DND-41 (cell line): ENCODE measurements around the gene KIAA1328.

Experiments used
- ATAC-seq: fragments of 200-7000 bp; cut with Tn5 transposase; 3 replicates; pipeline ENCODE4 v1.9.1; 2021; ENCODE audit warnings: low read depth; ENCODE audit not compliant: insufficient read depth
- DNase-seq: peaks from one replicate; pipeline ENCODE4 v3.0.0-alpha.2; 2020
- H2AFZ ChIP-seq: 2 replicates; pipeline ENCODE4 v1.6.0; 2012; ENCODE audit warnings: low read depth, low read length
- H3K27ac ChIP-seq: 2 replicates; pipeline ENCODE4 v1.5.1; 2012; ENCODE audit warnings: low read length, inconsistent platforms
- H3K27me3 ChIP-seq: fragments of 200-600 bp; sonication (generic); 2 replicates; pipeline ENCODE4 v1.6.0; 2012; ENCODE audit warnings: low read length, mild to moderate bottlenecking, inconsistent platforms; ENCODE audit not compliant: insufficient read depth, poor library complexity
- H3K36me3 ChIP-seq: 2 replicates; pipeline ENCODE4 v1.5.1; 2012; ENCODE audit warnings: low read length, inconsistent platforms; ENCODE audit not compliant: insufficient read depth
- H3K4me1 ChIP-seq: 2 replicates; pipeline ENCODE4 v1.5.1; 2012; ENCODE audit warnings: mild to moderate bottlenecking, low read length; ENCODE audit not compliant: insufficient read depth
- H3K4me2 ChIP-seq: 2 replicates; pipeline ENCODE4 v1.6.0; 2012; ENCODE audit warnings: mild to moderate bottlenecking, moderate library complexity, low read length, inconsistent platforms; ENCODE audit not compliant: insufficient read depth
- H3K4me3 ChIP-seq, 2 experiments: fragments of 200-600 bp in 1 of 2; shearing (Covaris generic) in 1 of 2; 2 replicates each; pipeline ENCODE4 v1.5.1; 2012 to 2016; ENCODE audit warnings: inconsistent platforms in 2 of 2, low read length in 2 of 2, mild to moderate bottlenecking in 2 of 2, low read depth in 1 of 2, moderate library complexity in 1 of 2
- H3K79me2 ChIP-seq: 2 replicates; pipeline ENCODE4 v1.6.0; 2012; ENCODE audit warnings: low read length, inconsistent platforms; ENCODE audit not compliant: insufficient read depth
- H3K9ac ChIP-seq: 2 replicates; pipeline ENCODE4 v1.6.0; 2012; ENCODE audit warnings: low read depth, mild to moderate bottlenecking, inconsistent platforms, low read length, moderate library complexity
- H3K9me3 ChIP-seq: 2 replicates; pipeline ENCODE4 v1.5.1; 2012; ENCODE audit warnings: low read length, moderate library complexity, mild to moderate bottlenecking, inconsistent platforms; ENCODE audit not compliant: insufficient read depth, severe bottlenecking
- H4K20me1 ChIP-seq: 2 replicates; pipeline ENCODE4 v1.6.0; 2012; ENCODE audit warnings: low read length; ENCODE audit not compliant: insufficient read depth
- EZH2 ChIP-seq: IDR thresholded peaks from 3 replicates; pipeline ENCODE4 v1.6.1; 2012; ENCODE audit warnings: borderline replicate concordance, low read depth, mild to moderate bottlenecking, moderate library complexity, low read length, inconsistent platforms; ENCODE audit not compliant: severe bottlenecking
- TF ChIP-seq, protein P1 (sequence below): IDR thresholded peaks from 2 replicates; pipeline ENCODE4 v1.5.1; 2012; ENCODE audit warnings: borderline replicate concordance, low read length, moderate library complexity, mild to moderate bottlenecking; ENCODE audit not compliant: poor library complexity, severe bottlenecking; ENCODE audit errors: extremely low read depth

KIAA1328 gene

DNA sequence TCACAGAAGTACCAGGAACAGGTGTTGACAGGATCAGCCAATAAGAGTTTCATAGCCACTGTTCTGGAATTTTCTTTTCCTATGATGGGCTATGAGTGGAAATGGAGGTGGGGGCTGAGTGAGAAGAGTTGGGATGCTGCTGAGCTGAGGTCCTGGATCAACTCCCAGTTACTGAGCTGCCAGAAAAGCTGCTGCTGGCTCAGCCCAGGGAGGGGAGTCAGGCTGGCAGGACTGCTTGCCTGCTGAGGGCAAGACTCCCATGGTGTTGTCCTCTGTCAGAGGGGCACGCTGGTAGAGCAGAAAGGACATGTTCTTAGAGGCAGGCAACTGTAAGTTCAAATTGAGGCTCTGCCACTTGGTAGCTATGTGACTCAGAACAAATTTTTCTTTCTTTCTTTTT is 11.9 kb upstream of the KIAA1328 start:
- Histone ChIP-seq H3K27me3 (no peaks in the 10 kb centered on the region), H3K79me2 (peaks cover 26% of the 10 kb centered on the region), H3K4me1 (no peaks in the 10 kb centered on the region), H3K27ac (no peak overlapping the region), H4K20me1 (peaks cover 28% of the 10 kb centered on the region), H3K4me3 (no peak overlapping the region), H3K36me3 (peaks cover 93% of the 10 kb centered on the region), H3K9ac (no peak overlapping the region), H2AFZ (no peak overlapping the region), H3K4me2 (no peak overlapping the region), H3K9me3 (no peaks in the 10 kb centered on the region)
- DNase-seq = no peak
- TF ChIP-seq, protein P1, sequence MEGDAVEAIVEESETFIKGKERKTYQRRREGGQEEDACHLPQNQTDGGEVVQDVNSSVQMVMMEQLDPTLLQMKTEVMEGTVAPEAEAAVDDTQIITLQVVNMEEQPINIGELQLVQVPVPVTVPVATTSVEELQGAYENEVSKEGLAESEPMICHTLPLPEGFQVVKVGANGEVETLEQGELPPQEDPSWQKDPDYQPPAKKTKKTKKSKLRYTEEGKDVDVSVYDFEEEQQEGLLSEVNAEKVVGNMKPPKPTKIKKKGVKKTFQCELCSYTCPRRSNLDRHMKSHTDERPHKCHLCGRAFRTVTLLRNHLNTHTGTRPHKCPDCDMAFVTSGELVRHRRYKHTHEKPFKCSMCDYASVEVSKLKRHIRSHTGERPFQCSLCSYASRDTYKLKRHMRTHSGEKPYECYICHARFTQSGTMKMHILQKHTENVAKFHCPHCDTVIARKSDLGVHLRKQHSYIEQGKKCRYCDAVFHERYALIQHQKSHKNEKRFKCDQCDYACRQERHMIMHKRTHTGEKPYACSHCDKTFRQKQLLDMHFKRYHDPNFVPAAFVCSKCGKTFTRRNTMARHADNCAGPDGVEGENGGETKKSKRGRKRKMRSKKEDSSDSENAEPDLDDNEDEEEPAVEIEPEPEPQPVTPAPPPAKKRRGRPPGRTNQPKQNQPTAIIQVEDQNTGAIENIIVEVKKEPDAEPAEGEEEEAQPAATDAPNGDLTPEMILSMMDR = no peak
- TF ChIP-seq EZH2 = no peak
- no peak for ATAC-seq

DNA sequence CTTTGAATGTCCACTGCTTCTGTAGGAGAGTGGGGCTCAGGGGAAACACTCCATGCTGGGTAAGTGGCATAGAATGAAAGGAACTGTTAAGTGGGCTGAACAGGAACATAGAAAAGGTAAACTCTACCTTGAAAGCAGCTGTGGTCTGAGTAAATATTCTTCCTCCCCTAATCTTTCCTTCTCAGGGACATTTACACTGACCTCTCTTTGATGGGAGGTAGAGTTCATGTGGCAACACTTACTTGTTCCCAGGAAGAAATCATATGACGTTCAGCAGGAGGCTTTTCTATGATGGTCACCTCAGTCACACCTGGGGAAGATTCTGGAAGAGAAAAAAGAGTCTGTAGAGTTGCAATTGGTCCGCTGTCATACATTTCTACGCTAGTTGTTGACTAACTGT is 10.3 kb upstream of the KIAA1328 start:
- peaks cover 39% of the 10 kb centered on the region for H3K79me2 ChIP-seq
- H3K4me2 ChIP-seq = no peak overlapping the region
- no peak overlapping the region for H3K4me3 ChIP-seq
- H3K4me1 ChIP-seq = no peaks in the 10 kb centered on the region
- DNase-seq = no peak
- no peaks in the 10 kb centered on the region for H3K9me3 ChIP-seq
- no peaks in the 10 kb centered on the region for H3K27me3 ChIP-seq
- H3K27ac ChIP-seq = no peak overlapping the region
- ATAC-seq = no peak
- H2AFZ ChIP-seq = no peak overlapping the region
- peaks cover 88% of the 10 kb centered on the region for H3K36me3 ChIP-seq
- no peak for TF ChIP-seq EZH2
- TF ChIP-seq, protein P1 = no peak
- H3K9ac ChIP-seq = no peak overlapping the region
- H4K20me1 ChIP-seq = peaks cover 14% of the 10 kb centered on the region; the same call in 1 of the 2 replicates

DNA sequence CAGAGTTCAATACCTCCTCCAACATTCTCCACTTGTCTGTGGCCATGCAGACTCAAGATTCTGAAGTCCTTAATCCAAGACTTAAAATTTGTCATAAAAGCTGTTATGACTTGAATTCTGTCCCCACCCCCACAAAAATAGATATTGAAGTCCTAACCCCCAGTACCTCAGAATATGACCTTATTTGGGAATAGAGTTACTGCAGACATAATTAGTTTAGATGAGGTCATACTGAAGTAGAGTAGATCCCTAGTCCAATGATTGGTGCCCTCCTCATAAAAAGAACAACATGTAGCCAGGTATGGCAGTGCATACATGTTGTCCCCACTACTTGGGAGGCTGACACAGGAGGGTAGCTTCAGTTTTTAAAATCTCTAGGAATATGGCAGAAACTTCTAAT is 9.3 kb upstream of the KIAA1328 start:
- Histone ChIP-seq H3K27me3 (no peaks in the 10 kb centered on the region), H3K36me3 (peaks cover 87% of the 10 kb centered on the region), H3K4me1 (no peaks in the 10 kb centered on the region), H3K4me2 (no peak overlapping the region), H3K27ac (no peak overlapping the region), H2AFZ (no peak overlapping the region), H3K79me2 (peaks cover 44% of the 10 kb centered on the region), H3K9me3 (no peaks in the 10 kb centered on the region), H3K9ac (no peak overlapping the region), H3K4me3 (no peak overlapping the region), H4K20me1 (peaks cover 14% of the 10 kb centered on the region; the same call in 1 of the 2 replicates)
- TF ChIP-seq, protein P1 = no peak
- TF ChIP-seq EZH2 = no peak
- no peak for DNase-seq
- no peak for ATAC-seq

DNA sequence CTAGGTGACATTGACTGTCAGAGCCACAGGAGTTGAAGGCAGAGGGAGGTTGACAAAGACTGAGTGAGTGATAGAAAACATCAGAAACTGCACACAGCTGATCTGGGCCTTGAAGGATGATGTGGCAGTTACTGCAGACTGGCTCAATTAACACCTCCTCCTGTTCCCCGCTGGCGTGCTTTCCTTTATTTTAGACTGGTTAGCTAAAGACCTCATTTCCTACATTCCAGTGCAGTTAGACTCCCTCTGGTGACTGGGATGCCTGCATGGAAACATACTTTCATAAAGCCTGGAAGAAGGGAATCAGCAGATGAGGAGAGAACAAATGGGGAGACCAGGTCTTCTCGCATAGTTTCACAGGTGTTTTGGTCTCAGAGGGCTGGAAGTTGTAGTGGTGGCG is 7.2 kb upstream of the KIAA1328 start:
- DNase-seq = no peak

More for the DNA sequence above, 7.2 kb upstream of the KIAA1328 start:
- Histone ChIP-seq H3K27me3 (no peaks in the 10 kb centered on the region), H3K79me2 (peaks cover 63% of the 10 kb centered on the region), H3K4me3 (no peak overlapping the region), H3K9ac (no peak overlapping the region), H3K9me3 (no peaks in the 10 kb centered on the region), H2AFZ (no peak overlapping the region), H3K27ac (no peak overlapping the region), H4K20me1 (peaks cover 10% of the 10 kb centered on the region; the same call in 1 of the 2 replicates), H3K4me1 (peaks cover 4% of the 10 kb centered on the region), H3K36me3 (peaks cover 74% of the 10 kb centered on the region), H3K4me2 (no peak overlapping the region)
- TF ChIP-seq, protein P1 = no peak
- no peak for TF ChIP-seq EZH2
- no peak for ATAC-seq
